PC-3 (cell line): ENCODE data around the gene EHD4.

Experiments used
- EZH2 ChIP-seq: fragments of 300-600 bp; sonication (generic); IDR thresholded peaks from one replicate; pipeline ENCODE4 v1.6.1; 2017; ENCODE audit warnings: antibody characterized with exemption, mild to moderate bottlenecking, low read length; ENCODE audit not compliant: unreplicated experiment
- TF ChIP-seq, protein P1 (sequence below): fragments of 300-600 bp; sonication (generic); conservative IDR thresholded peaks from 2 replicates; pipeline ENCODE4 v1.5.1; 2017; ENCODE audit warnings: antibody characterized with exemption, low read depth, mild to moderate bottlenecking, low read length

DNA sequence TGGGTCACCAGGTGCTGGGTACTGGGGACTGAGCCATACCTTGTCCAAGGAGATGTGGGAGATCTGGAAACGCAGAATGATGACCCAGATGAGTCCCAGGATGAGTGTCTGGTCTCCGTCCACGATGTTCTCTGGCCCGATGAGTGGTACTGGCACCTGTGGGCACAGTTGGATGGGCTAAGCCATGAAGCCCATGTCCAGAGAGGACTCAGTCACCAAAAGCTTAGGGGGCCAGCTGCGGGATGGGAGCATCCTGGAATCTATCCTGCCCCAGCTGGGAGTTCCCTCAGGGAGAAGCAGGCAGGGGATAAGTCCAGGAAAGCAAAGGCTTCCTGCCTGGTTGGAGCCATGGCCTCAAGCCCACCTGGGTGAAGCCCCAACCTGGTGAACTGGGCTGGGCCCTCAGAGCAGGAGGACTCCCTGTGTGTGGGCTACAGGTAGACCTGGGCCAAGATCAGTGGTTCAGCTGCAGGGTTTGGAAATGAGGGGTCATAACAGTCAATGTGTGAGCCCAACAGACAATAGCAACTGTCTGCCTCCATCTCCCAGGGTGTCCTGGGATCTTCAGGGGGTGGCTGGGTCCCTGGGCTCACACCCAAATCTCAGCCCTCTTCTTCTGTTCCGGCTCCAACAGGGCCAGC is 82.2 kb downstream of the EHD4 start:
- TF ChIP-seq, protein P1, sequence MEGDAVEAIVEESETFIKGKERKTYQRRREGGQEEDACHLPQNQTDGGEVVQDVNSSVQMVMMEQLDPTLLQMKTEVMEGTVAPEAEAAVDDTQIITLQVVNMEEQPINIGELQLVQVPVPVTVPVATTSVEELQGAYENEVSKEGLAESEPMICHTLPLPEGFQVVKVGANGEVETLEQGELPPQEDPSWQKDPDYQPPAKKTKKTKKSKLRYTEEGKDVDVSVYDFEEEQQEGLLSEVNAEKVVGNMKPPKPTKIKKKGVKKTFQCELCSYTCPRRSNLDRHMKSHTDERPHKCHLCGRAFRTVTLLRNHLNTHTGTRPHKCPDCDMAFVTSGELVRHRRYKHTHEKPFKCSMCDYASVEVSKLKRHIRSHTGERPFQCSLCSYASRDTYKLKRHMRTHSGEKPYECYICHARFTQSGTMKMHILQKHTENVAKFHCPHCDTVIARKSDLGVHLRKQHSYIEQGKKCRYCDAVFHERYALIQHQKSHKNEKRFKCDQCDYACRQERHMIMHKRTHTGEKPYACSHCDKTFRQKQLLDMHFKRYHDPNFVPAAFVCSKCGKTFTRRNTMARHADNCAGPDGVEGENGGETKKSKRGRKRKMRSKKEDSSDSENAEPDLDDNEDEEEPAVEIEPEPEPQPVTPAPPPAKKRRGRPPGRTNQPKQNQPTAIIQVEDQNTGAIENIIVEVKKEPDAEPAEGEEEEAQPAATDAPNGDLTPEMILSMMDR = no peak
- no peak for TF ChIP-seq EZH2
